Sigmoid colon (tissue), 7 donors: ENCODE measurements around the gene OIT3. TPM values are rescaled to one million over a fixed set of nuclear protein-coding genes. Genes with fewer than 3 reads are reported as not detected.

Experiments used
- DNase-seq: peaks from one replicate; pipeline ENCODE4 v3.0.0-alpha.2; 2019
- H3K27ac ChIP-seq, 4 donors: fragments of 200-600 bp; sonication (generic); one replicate each; pipeline ENCODE4 v1.5.1; 2016 to 2019; ENCODE audit warnings: mild to moderate bottlenecking in 1 of 4
- H3K27me3 ChIP-seq, 3 donors: fragments of 200-600 bp; sonication (generic); one replicate each; pipeline ENCODE4 v1.5.1; 2019; ENCODE audit warnings: mild to moderate bottlenecking in 1 of 3
- H3K36me3 ChIP-seq, 4 donors: fragments of 200-600 bp; sonication (generic); one replicate each; pipeline ENCODE4 v1.5.1; 2016 to 2019
- H3K4me1 ChIP-seq, 4 donors: fragments of 200-600 bp; sonication (generic); one replicate each; pipeline ENCODE4 v1.5.1; 2017 to 2019
- H3K4me3 ChIP-seq, 4 donors: fragments of 200-600 bp; sonication (generic); one replicate each; pipeline ENCODE4 v1.5.1; 2017 to 2019; ENCODE audit warnings: mild to moderate bottlenecking in 2 of 4, moderate library complexity in 1 of 4
- H3K9me3 ChIP-seq, 4 donors: fragments of 200-600 bp in 3 of 4; sonication (generic) in 3 of 4; one replicate each; pipeline versions ENCODE4 v1.5.1 to v1.6.1; 2013 to 2019
- CTCF ChIP-seq, 4 experiments: fragments of 450-650 bp in 3 of 4; fragments of 200-600 bp in 1 of 4; IDR thresholded peaks; one replicate each; pipeline ENCODE4 v1.5.1; 2016 to 2019; ENCODE audit warnings: antibody characterized with exemption in 4 of 4, mild to moderate bottlenecking in 3 of 4, moderate library complexity in 2 of 4
- EP300 ChIP-seq, 4 donors: sonication (generic); formaldehyde crosslinking; IDR thresholded peaks; one replicate each; pipeline ENCODE4 v1.6.1; 2017; ENCODE audit warnings: antibody characterized with exemption in 4 of 4
- POLR2A ChIP-seq, 2 donors: fragments of 450-650 bp; IDR thresholded peaks; one replicate each; pipeline ENCODE4 v1.6.1; 2016; ENCODE audit warnings: antibody characterized with exemption in 2 of 2, mild to moderate bottlenecking in 2 of 2, moderate library complexity in 2 of 2
- POLR2AphosphoS5 ChIP-seq, 4 donors: sonication (generic); formaldehyde crosslinking; IDR thresholded peaks; one replicate each; pipeline ENCODE4 v1.6.1; 2017; ENCODE audit warnings: antibody characterized with exemption in 4 of 4
- WGBS, 2 donors: extraction: QIAGEN DNeasy Blood & Tissue Kit; methylation state at CpG; one replicate each; pipeline ENCODE4 v1.1.7; 2013; 5-methylcytosine and 5-hydroxymethylcytosine counted together
- intact Hi-C: fragments of 100-400 bp; cut with DNase I; formaldehyde crosslinking; loops from one replicate; pipeline ENCODE4 v1.15.1; 2023
- polyA plus RNA-seq, 3 donors: library from polyadenylated mRNA; stranded (reverse); fragments of 200-250 nt; gene quantifications; one replicate each; pipeline ENCODE4 v1.2.3, GENCODE V29; 2013
- total RNA-seq, 4 donors: library from RNA; depleted of rRNA; stranded (reverse); fragments of >200 nt; gene quantifications; one replicate each; pipeline ENCODE4 v1.1.0, GENCODE V29; 2016
- donor health status: healthy with polysubstance abuse.
- donor health status: Bipolar disorder and iron deficiency.
- donor health status: healthy.

Gene OIT3
- total and polyA plus RNA-seq, 7 donors: 0.04 TPM; not detected in 6

GRCh38 chr10:72925951-72926465 lies 32.5 kb downstream of the OIT3 start:
- peaks cover 0 to 5% (median 1%) of the 10 kb centered on the region in 4 donors for H3K9me3 ChIP-seq
- intact Hi-C loops: no loop called here
- H3K36me3 ChIP-seq: no peaks in the 10 kb centered on the region
- no peaks in the 10 kb centered on the region for H3K27me3 ChIP-seq
- 92 to 94% methylated on average over 3 of the region's 3 CpGs for WGBS, 2 donors
- no peak overlapping the region for H3K4me3 ChIP-seq
- H3K4me1 ChIP-seq: no peaks in the 10 kb centered on the region
- no peak for DNase-seq
- H3K27ac ChIP-seq: no peak overlapping the region
- TF ChIP-seq POLR2AphosphoS5 (IDR thresholded peaks at IDR 0.05) (no peak), POLR2A (IDR thresholded peaks at IDR 0.05) (no peak), CTCF (IDR thresholded peaks at IDR 0.05) (no peak), EP300 (IDR thresholded peaks at IDR 0.05) (no peak)

- intact Hi-C loops: no loop called here
- Histone ChIP-seq H3K27me3 (no peaks in the 10 kb centered on the region), H3K27ac (no peak overlapping the region), H3K36me3 (no peaks in the 10 kb centered on the region), H3K9me3 (no peaks in the 10 kb centered on the region), H3K4me3 (no peak overlapping the region), H3K4me1 (no peaks in the 10 kb centered on the region)
- no peak for DNase-seq
- 45 to 68% methylated on average over 5 of the region's 5 CpGs for WGBS, 2 donors
- TF ChIP-seq POLR2A (IDR thresholded peaks at IDR 0.05) (no peak), EP300 (IDR thresholded peaks at IDR 0.05) (no peak), CTCF (IDR thresholded peaks at IDR 0.05) (no peak), POLR2AphosphoS5 (IDR thresholded peaks at IDR 0.05) (no peak)
Observed at GRCh38 chr10:72927485-72927884, 33.9 kb downstream of the OIT3 start.

- Histone ChIP-seq H3K9me3 (no peaks in the 10 kb centered on the region), H3K27me3 (no peaks in the 10 kb centered on the region), H3K27ac (no peak overlapping the region), H3K4me1 (no peaks in the 10 kb centered on the region), H3K4me3 (no peak overlapping the region), H3K36me3 (no peaks in the 10 kb centered on the region)
- TF ChIP-seq POLR2A (IDR thresholded peaks at IDR 0.05): no peak
- no peak for TF ChIP-seq POLR2AphosphoS5 (IDR thresholded peaks at IDR 0.05)
- no peak for TF ChIP-seq EP300 (IDR thresholded peaks at IDR 0.05)
- no peak for TF ChIP-seq CTCF (IDR thresholded peaks at IDR 0.05)
- DNase-seq: no peak
- 86 to 96% methylated on average over 5 of the region's 5 CpGs for WGBS, 2 donors
- intact Hi-C loops: no loop called here
Observed at GRCh38 chr10:72928798-72929197, 35.3 kb downstream of the OIT3 start.

- 90 to 91% methylated on average over 2 of the region's 2 CpGs for WGBS, 2 donors
- no peak for DNase-seq
- Histone ChIP-seq H3K27ac (no peak overlapping the region), H3K9me3 (no peaks in the 10 kb centered on the region), H3K36me3 (no peaks in the 10 kb centered on the region), H3K4me3 (no peak overlapping the region), H3K27me3 (no peaks in the 10 kb centered on the region), H3K4me1 (no peaks in the 10 kb centered on the region)
- TF ChIP-seq CTCF (IDR thresholded peaks at IDR 0.05): no peak
- TF ChIP-seq POLR2AphosphoS5 (IDR thresholded peaks at IDR 0.05): no peak
- no peak for TF ChIP-seq POLR2A (IDR thresholded peaks at IDR 0.05)
- TF ChIP-seq EP300 (IDR thresholded peaks at IDR 0.05): no peak
- intact Hi-C loops: no loop called here
Observed at GRCh38 chr10:72930276-72930675, 36.7 kb downstream of the OIT3 start.
